ENCODE data around the gene KIF6. TPM values are rescaled to one million over a fixed set of nuclear protein-coding genes. Genes with fewer than 3 reads are reported as not detected.

The KIF6 gene
- total RNA-seq, 1 experiment from 2014 or later = not detected

- intact Hi-C loops (cut with micrococcal nuclease; ENCODE audit: unreplicated experiment) (no loop called here), in situ Hi-C loops (cut with HindIII; ENCODE audit: low pct_unique_long_range_greater_than_20kb, low sequenced_read_pairs) (no loop called here)
- Histone ChIP-seq H3K9me3 (ENCODE audit: control insufficient read depth, insufficient read depth, low read depth, low read length) (no peaks in the 10 kb centered on the region), H3K4me3 (ENCODE audit: low read depth in 2 of 2, low read length in 2 of 2) (no peak overlapping the region), H3K27ac (ENCODE audit: low read length) (no peak overlapping the region), H3K4me1 (ENCODE audit: control insufficient read depth, insufficient read depth, low read length) (no peaks in the 10 kb centered on the region), H3K36me3 (ENCODE audit: control insufficient read depth, insufficient read depth, low read length) (no peaks in the 10 kb centered on the region), H3K27me3 (ENCODE audit: control insufficient read depth, insufficient read depth, low read length) (no peaks in the 10 kb centered on the region)
- no peak for DNase-seq (ENCODE audit: low read depth, low spot score)
- ChIA-PET POLR2A (no interaction called here), CTCF (no interaction called here)
- no peak for ATAC-seq
- no TSS peak for BruUV-seq (replicated peaks)
- TF ChIP-seq CTCF (IDR thresholded peaks at IDR 0.05) (no peak), REST (IDR thresholded peaks at IDR 0.05; ENCODE audit: insufficient read depth in 1 of 2, low read depth in 2 of 2, low read length in 1 of 2) (no peak), TCF7L2 (IDR thresholded peaks at IDR 0.05; ENCODE audit: low read depth, low read length) (no peak), SIN3A (IDR thresholded peaks at IDR 0.05; ENCODE audit: borderline replicate concordance, insufficient read depth, low read depth, low read length) (no peak), POLR2AphosphoS5 (IDR thresholded peaks at IDR 0.05; ENCODE audit: low read depth, low read length) (no peak)
These were observed 35.2 kb upstream of the KIF6 start for GRCh38 chr6:39760226-39760952.

DNA sequence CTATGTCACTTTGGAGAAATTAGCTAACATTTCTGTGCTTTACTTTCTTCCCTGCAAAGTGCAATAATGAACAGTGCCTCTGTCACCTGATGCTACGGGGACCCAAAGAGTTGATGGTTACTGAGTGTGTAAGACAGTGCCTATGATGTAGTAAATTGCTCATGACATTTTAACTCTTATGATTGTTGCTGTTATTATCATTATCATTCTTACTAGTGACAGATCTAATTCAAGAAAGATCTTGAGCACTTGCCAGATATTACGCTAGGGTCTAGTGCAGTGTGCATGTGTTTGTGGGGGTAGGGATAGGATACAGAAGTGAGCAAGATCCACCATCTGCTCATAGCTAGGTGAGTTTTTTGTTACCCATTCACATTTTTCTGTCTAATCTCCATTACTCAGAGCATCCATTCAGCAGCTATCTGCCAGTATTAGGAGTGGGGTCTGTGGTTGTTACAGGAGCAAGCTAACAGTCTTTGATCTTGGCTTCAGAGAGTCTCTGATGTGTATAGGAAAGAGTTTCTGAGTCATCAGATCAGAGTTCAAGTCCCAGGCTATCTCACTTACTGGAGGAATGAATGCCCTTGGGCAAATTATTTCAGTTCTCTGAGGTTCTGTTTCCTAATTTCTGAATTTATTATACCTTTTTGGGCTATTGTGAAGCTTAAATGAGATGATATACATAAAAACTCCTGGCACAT lies 33.8 kb upstream of the KIF6 start:
- no peaks in the 10 kb centered on the region for H3K9me3 ChIP-seq (ENCODE audit: control insufficient read depth, insufficient read depth, low read depth, low read length)
- no peak for DNase-seq (ENCODE audit: low read depth, low spot score)
- no TSS peak for BruUV-seq (replicated peaks)
- intact Hi-C loops (cut with micrococcal nuclease; ENCODE audit: unreplicated experiment) = no loop called here
- no peaks in the 10 kb centered on the region for H3K4me1 ChIP-seq (ENCODE audit: control insufficient read depth, insufficient read depth, low read length)
- no peaks in the 10 kb centered on the region for H3K36me3 ChIP-seq (ENCODE audit: control insufficient read depth, insufficient read depth, low read length)
- ATAC-seq = no peak
- no peak overlapping the region for H3K4me3 ChIP-seq (ENCODE audit: low read depth in 2 of 2, low read length in 2 of 2)
- TF ChIP-seq POLR2AphosphoS5 (IDR thresholded peaks at IDR 0.05; ENCODE audit: low read depth, low read length) (no peak), SIN3A (IDR thresholded peaks at IDR 0.05; ENCODE audit: borderline replicate concordance, insufficient read depth, low read depth, low read length) (no peak)
- peaks cover 4% of the 10 kb centered on the region for H3K27me3 ChIP-seq (ENCODE audit: control insufficient read depth, insufficient read depth, low read length)
- in situ Hi-C loops (cut with HindIII; ENCODE audit: low pct_unique_long_range_greater_than_20kb, low sequenced_read_pairs) = no loop called here
- H3K27ac ChIP-seq (ENCODE audit: low read length) = no peak overlapping the region
- POLR2A ChIA-PET = no interaction called here
- CTCF ChIA-PET = no interaction called here

GRCh38 chr6:39756582-39756981 lies 31.4 kb upstream of the KIF6 start:
- TF ChIP-seq SIN3A (IDR thresholded peaks at IDR 0.05; ENCODE audit: borderline replicate concordance, insufficient read depth, low read depth, low read length) (no peak), CTCF (IDR thresholded peaks at IDR 0.05) (no peak), TCF7L2 (IDR thresholded peaks at IDR 0.05; ENCODE audit: low read depth, low read length) (no peak), REST (IDR thresholded peaks at IDR 0.05; ENCODE audit: insufficient read depth in 1 of 2, low read depth in 2 of 2, low read length in 1 of 2) (no peak)
- no peak overlapping the region for H3K4me3 ChIP-seq (ENCODE audit: low read depth in 2 of 2, low read length in 2 of 2)
- ATAC-seq (no peak), DNase-seq (ENCODE audit: low read depth, low spot score) (no peak)
- H3K27me3 ChIP-seq (ENCODE audit: control insufficient read depth, insufficient read depth, low read length) = peaks cover 4% of the 10 kb centered on the region
- no peaks in the 10 kb centered on the region for H3K4me1 ChIP-seq (ENCODE audit: control insufficient read depth, insufficient read depth, low read length)
- BruUV-seq (replicated peaks) = no TSS peak
- H3K9me3 ChIP-seq (ENCODE audit: control insufficient read depth, insufficient read depth, low read depth, low read length) = no peaks in the 10 kb centered on the region
- H3K27ac ChIP-seq (ENCODE audit: low read length) = no peak overlapping the region
- ChIA-PET POLR2A (interaction anchor here (0.8 kb wide), 1 partner anchor 11 kb away, joined by 5 read pairs; no protein-coding TSS in a partner anchor), CTCF (no interaction called here)
- intact Hi-C loops (cut with micrococcal nuclease; ENCODE audit: unreplicated experiment) (no loop called here), in situ Hi-C loops (cut with HindIII; ENCODE audit: low pct_unique_long_range_greater_than_20kb, low sequenced_read_pairs) (no loop called here)
- no peaks in the 10 kb centered on the region for H3K36me3 ChIP-seq (ENCODE audit: control insufficient read depth, insufficient read depth, low read length)

Data from Panc1 (cell line).